Measurements from ENCODE around the gene SEMA4C.

The SEMA4C gene

GRCh38 chr2:96832754-96833507 lies 36.9 kb downstream of the SEMA4C start:
- DNase-seq (ENCODE audit: insufficient read length) (no peak), FAIRE-seq (no peak)
- TF ChIP-seq POLR2AphosphoS5 (IDR thresholded peaks at IDR 0.05; ENCODE audit: low read depth, low read length) (no peak), TAF1 (IDR thresholded peaks at IDR 0.05; ENCODE audit: borderline replicate concordance, low read depth, low read length) (no peak), POLR2A (IDR thresholded peaks at IDR 0.05; ENCODE audit: low read depth, low read length) (no peak)

GRCh38 chr2:96832408-96832753 lies 37.5 kb downstream of the SEMA4C start:
- FAIRE-seq = no peak
- TF ChIP-seq POLR2AphosphoS5 (IDR thresholded peaks at IDR 0.05; ENCODE audit: low read depth, low read length) (no peak), TAF1 (IDR thresholded peaks at IDR 0.05; ENCODE audit: borderline replicate concordance, low read depth, low read length) (no peak), POLR2A (IDR thresholded peaks at IDR 0.05; ENCODE audit: low read depth, low read length) (no peak)

GRCh38 chr2:96831679-96832078 lies 38.2 kb downstream of the SEMA4C start:
- FAIRE-seq (no peak), DNase-seq (ENCODE audit: insufficient read length) (no peak)
- TF ChIP-seq POLR2A (IDR thresholded peaks at IDR 0.05; ENCODE audit: low read depth, low read length) = no peak
- no peak for TF ChIP-seq POLR2AphosphoS5 (IDR thresholded peaks at IDR 0.05; ENCODE audit: low read depth, low read length)

More at GRCh38 chr2:96832408-96832753, 37.5 kb downstream of the SEMA4C start:
- DNase-seq (ENCODE audit: insufficient read length) = no peak

- TF ChIP-seq TAF1 (IDR thresholded peaks at IDR 0.05; ENCODE audit: borderline replicate concordance, low read depth, low read length) (no peak), POLR2A (IDR thresholded peaks at IDR 0.05; ENCODE audit: low read depth, low read length) (no peak), POLR2AphosphoS5 (IDR thresholded peaks at IDR 0.05; ENCODE audit: low read depth, low read length) (no peak)
- FAIRE-seq (no peak), DNase-seq (ENCODE audit: insufficient read length) (no peak)
Observed at GRCh38 chr2:96830044-96830562, 39.8 kb downstream of the SEMA4C start.

GRCh38 chr2:96828874-96829273 lies 41.0 kb downstream of the SEMA4C start:
- FAIRE-seq (no peak), DNase-seq (ENCODE audit: insufficient read length) (no peak)
- TF ChIP-seq POLR2A (IDR thresholded peaks at IDR 0.05; ENCODE audit: low read depth, low read length) (no peak), TAF1 (IDR thresholded peaks at IDR 0.05; ENCODE audit: borderline replicate concordance, low read depth, low read length) (no peak), POLR2AphosphoS5 (IDR thresholded peaks at IDR 0.05; ENCODE audit: low read depth, low read length) (no peak)

GRCh38 chr2:96828436-96828835 lies 41.4 kb downstream of the SEMA4C start:
- DNase-seq (ENCODE audit: insufficient read length) (no peak), FAIRE-seq (no peak)
- TF ChIP-seq TAF1 (IDR thresholded peaks at IDR 0.05; ENCODE audit: borderline replicate concordance, low read depth, low read length) = no peak
- no peak for TF ChIP-seq POLR2AphosphoS5 (IDR thresholded peaks at IDR 0.05; ENCODE audit: low read depth, low read length)
- TF ChIP-seq POLR2A (IDR thresholded peaks at IDR 0.05; ENCODE audit: low read depth, low read length) = no peak

- TF ChIP-seq POLR2AphosphoS5 (IDR thresholded peaks at IDR 0.05; ENCODE audit: low read depth, low read length) = no peak
- TF ChIP-seq POLR2A (IDR thresholded peaks at IDR 0.05; ENCODE audit: low read depth, low read length) = no peak
- no peak for TF ChIP-seq TAF1 (IDR thresholded peaks at IDR 0.05; ENCODE audit: borderline replicate concordance, low read depth, low read length)
- FAIRE-seq (no peak), DNase-seq (ENCODE audit: insufficient read length) (no peak)
Observed at GRCh38 chr2:96826546-96827278, 43.2 kb downstream of the SEMA4C start.

- TF ChIP-seq POLR2AphosphoS5 (IDR thresholded peaks at IDR 0.05; ENCODE audit: low read depth, low read length) = no peak
- no peak for TF ChIP-seq TAF1 (IDR thresholded peaks at IDR 0.05; ENCODE audit: borderline replicate concordance, low read depth, low read length)
- FAIRE-seq (no peak), DNase-seq (ENCODE audit: insufficient read length) (no peak)
Observed at GRCh38 chr2:96825057-96825456, 44.8 kb downstream of the SEMA4C start.

- DNase-seq (ENCODE audit: insufficient read length) (no peak), FAIRE-seq (no peak)
- TF ChIP-seq TAF1 (IDR thresholded peaks at IDR 0.05; ENCODE audit: borderline replicate concordance, low read depth, low read length) (no peak), POLR2AphosphoS5 (IDR thresholded peaks at IDR 0.05; ENCODE audit: low read depth, low read length) (no peak), POLR2A (IDR thresholded peaks at IDR 0.05; ENCODE audit: low read depth, low read length) (no peak)
Observed at GRCh38 chr2:96824079-96824870, 45.6 kb downstream of the SEMA4C start.

GRCh38 chr2:96823198-96823597 lies 46.7 kb downstream of the SEMA4C start:
- TF ChIP-seq POLR2AphosphoS5 (IDR thresholded peaks at IDR 0.05; ENCODE audit: low read depth, low read length) (no peak), TAF1 (IDR thresholded peaks at IDR 0.05; ENCODE audit: borderline replicate concordance, low read depth, low read length) (no peak), POLR2A (IDR thresholded peaks at IDR 0.05; ENCODE audit: low read depth, low read length) (no peak)
- no peak for FAIRE-seq
- no peak for DNase-seq (ENCODE audit: insufficient read length)

GRCh38 chr2:96822786-96823185 lies 47.1 kb downstream of the SEMA4C start:
- TF ChIP-seq POLR2AphosphoS5 (IDR thresholded peaks at IDR 0.05; ENCODE audit: low read depth, low read length) = no peak
- FAIRE-seq = no peak
- no peak for DNase-seq (ENCODE audit: insufficient read length)
